ENCODE measurements around the gene SIGLEC10.

DNA sequence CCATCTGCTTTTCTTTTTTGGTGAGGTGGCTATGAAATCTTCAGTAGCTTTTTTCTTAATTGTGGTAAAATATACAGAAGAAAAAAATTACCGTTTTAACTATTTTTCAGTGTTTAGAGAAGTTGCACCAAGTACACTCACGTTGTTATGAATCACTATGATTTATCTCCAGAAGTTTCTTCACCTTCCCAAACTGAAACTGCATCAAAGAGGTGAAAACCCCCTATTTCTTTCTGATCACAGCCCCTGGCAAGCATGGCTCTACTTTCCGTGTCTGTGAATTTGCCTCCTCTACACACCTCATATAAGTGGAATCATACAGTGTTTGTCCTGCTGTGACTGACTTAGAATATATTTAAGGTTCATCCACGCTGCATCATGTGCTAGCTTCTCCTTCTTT lies 15.6 kb upstream of the SIGLEC10 start:
- no peak for TF ChIP-seq EZH2phosphoT487 (IDR thresholded peaks at IDR 0.05; ENCODE audit: borderline replicate concordance, low read length)
- TF ChIP-seq CTCF (IDR thresholded peaks at IDR 0.05; ENCODE audit: low read depth, low read length, poor library complexity, severe bottlenecking): no peak
